Spleen (tissue), 7 donors: ENCODE data around the gene AGTPBP1.

Experiments
- POLR2A ChIP-seq, 3 donors: fragments of 450-650 bp; IDR thresholded peaks; one replicate each; pipeline ENCODE4 v1.5.1; 2017; ENCODE audit warnings: antibody characterized with exemption in 3 of 3, mild to moderate bottlenecking in 1 of 3
- POLR2AphosphoS5 ChIP-seq, 3 donors: sonication (generic); formaldehyde crosslinking; IDR thresholded peaks; one replicate each; pipeline ENCODE4 v1.5.1; 2017; ENCODE audit warnings: antibody characterized with exemption in 3 of 3
- TF ChIP-seq, protein P1 (sequence below), 11 experiments: fragments of 200-600 bp in 7 of 11; fragments of 450-650 bp in 4 of 11; sonication (generic) in 4 of 11; IDR thresholded peaks in 8 of 11; conservative IDR thresholded peaks in 3 of 11; 1 replicate in 7 of 11; 2 replicates in 4 of 11; pipeline versions ENCODE4 v1.4.0 to v1.8.0; 2016 to 2021; ENCODE audit warnings: antibody characterized with exemption in 11 of 11, inconsistent platforms in 4 of 11, mild to moderate bottlenecking in 1 of 11
- donor health status: DM: no; HTN: no; CAD: no; lungs with moderate emphysema.
- donor health status: DM: no; HTN: no; CAD: no.
- donor health status: DM: no; HTN: no; CAD: no.

- TF ChIP-seq, protein P1, sequence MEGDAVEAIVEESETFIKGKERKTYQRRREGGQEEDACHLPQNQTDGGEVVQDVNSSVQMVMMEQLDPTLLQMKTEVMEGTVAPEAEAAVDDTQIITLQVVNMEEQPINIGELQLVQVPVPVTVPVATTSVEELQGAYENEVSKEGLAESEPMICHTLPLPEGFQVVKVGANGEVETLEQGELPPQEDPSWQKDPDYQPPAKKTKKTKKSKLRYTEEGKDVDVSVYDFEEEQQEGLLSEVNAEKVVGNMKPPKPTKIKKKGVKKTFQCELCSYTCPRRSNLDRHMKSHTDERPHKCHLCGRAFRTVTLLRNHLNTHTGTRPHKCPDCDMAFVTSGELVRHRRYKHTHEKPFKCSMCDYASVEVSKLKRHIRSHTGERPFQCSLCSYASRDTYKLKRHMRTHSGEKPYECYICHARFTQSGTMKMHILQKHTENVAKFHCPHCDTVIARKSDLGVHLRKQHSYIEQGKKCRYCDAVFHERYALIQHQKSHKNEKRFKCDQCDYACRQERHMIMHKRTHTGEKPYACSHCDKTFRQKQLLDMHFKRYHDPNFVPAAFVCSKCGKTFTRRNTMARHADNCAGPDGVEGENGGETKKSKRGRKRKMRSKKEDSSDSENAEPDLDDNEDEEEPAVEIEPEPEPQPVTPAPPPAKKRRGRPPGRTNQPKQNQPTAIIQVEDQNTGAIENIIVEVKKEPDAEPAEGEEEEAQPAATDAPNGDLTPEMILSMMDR (IDR thresholded peaks at IDR 0.05 in 8 of 11, conservative IDR thresholded peaks at IDR 0.05 in 3 of 11): no peak
- no peak for TF ChIP-seq POLR2A (IDR thresholded peaks at IDR 0.05)
- TF ChIP-seq POLR2AphosphoS5 (IDR thresholded peaks at IDR 0.05): no peak
These were observed 224.6 kb downstream of the AGTPBP1 start for GRCh38 chr9:85516976-85517637.
